ENCODE results near the gene ATP5ME.
"Not testable (repeated sequence)": the region's sequence is repeated elsewhere in the genome, so short reads cannot be mapped to it uniquely, and the experiment has no call there.

Gene ATP5ME

DNA sequence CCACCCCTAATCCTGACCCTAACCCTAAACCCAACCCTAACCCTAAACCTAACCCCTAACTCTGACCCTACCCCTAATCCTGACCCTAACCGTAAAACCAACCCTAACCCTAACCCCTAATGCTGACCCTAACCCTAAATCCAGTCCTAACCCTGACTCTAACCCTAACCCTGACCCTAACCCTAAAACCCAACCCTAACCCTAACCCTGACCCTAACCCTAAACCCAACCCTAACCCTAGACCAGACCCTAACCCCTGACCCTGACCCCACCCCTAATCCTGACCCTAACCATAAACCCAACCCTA lies 30.8 kb upstream of the ATP5ME start:
- DNase-seq = no peak

- no peak for DNase-seq
Measured at GRCh38 chr4:704198-704891, 30.3 kb upstream of the ATP5ME start.

GRCh38 chr4:703336-704197 lies 29.5 kb upstream of the ATP5ME start:
- no peak for DNase-seq

DNA sequence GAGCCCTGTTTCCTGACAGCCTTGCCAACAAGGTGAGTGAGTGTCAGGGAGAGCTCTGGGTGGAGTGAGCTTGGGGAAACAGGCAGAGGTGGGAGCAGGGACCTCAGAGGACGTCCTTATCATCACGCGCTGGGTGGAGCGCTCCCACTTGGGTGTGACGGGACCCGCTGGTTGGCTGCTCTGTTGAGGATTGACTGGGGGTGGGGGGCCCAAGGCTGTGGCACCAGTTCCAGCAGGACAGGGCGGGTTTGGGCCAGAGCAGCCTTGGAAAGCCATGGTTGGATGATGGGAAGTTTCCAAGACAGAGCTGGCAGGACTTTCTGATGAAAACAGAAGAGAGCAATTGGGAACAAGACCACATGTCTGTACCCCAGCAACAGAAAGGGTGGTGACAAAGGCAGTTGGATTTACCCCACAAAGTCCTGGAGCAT lies 28.6 kb upstream of the ATP5ME start:
- DNase-seq = no peak

DNA sequence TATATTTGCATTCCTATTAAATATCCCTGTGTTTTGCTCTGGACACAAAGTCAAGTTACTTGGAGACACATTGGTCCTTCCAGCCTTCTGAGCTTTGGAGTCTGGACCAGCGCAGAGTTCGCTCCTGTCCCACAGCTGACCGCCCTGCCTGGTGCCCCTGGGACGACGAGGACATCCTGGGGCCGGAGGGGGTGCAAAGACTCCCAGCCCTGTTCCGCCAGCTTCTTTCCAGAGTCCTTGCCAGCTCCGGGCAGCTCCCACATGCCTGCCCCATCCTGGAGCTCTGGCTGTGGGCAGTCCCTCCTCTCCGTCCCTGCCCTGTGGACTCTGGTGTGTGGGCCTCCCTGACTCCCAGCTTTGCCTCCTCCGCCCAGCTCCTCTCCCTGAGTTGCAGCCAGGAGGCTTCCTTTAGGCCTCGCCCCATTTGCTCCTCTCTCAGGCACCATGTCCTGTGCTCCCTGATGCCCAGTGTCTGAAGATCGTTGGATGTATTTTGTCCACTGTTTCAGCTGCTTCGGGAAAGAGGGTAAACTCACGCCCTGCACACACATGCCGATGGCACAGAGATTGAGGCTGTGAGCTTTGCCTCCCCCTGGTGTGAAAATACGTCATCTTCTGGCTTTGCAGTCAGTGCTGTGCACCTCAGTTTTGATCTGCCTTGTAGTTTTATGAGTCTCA lies 26.6 kb upstream of the ATP5ME start:
- no peak for DNase-seq

DNA sequence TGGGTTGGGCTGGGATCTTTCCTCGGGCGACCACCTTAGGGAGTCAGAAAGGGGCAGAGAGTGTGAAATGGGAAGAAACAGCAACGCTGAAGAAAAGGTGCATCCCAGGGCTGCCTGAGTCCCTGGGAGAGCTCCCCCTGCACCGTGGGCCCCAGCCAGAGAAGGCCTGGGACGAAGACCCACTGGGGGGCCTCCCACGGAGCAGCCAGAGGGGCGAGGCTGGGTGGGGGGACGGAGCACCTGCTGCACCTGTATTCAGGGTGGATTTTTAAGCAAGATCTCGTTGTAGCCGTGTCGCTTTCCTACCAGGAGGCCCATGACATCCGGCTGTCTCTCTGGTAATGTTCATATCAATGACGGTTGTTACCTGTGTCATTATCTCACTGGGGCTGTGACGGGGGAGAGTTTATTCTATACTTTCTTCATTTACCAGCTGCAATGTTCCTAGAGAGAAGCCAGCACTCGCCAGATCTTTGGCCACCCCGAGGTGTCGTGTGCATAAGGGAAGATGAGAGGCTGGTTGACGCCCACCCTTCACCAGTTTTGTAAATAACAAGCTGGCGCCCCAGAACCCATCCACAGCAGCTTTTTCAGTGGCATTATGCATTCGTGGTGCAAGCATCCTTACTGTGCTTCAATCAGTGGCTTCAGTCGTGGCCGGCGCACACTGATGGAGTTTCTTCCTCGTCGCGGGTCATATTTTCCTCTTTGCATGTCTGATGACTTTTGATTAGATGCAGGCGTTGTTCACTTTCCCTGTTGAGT lies 25.9 kb upstream of the ATP5ME start:
- no peak for DNase-seq

- DNase-seq = not testable (repeated sequence)
Measured at GRCh38 chr4:694341-694940, 20.4 kb upstream of the ATP5ME start.

DNA sequence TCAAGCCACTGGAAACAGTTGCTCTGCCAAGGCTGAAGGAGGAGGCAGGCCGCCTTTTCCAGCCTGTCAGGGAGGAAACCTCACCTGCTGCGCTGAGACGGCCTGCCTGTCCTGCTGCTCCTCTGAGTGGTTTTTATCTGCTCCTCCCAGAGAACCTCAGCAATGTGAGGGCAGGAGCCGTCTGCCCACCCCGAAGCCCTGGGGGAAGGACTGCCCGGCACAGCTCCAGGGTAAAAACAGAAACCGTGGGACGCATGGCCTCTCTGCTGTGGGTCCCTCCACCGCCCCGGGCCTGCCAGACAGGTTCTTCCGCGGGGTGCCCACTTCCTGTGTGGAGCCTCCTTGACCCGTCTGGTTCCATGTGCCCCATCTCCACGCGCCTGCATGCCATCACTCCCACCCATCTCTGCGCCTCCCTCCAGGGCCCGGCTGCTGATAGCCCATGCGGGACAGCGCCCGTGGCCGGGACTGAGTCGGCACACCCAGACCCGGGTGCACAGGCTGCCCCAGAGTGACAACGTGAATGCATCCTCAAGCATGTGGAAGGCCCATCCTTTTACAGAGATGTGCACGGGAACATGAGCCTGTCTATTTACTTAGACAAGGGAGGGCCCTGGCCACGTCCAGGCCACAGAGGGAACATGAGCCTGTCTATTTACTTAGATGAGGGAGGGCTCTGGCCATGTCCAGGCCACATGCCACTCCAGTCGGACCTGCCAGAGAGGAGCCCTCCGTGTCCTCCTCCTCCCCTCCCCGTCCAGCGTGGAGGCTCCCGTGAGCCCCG lies 18.9 kb upstream of the ATP5ME start:
- no peak for DNase-seq

DNA sequence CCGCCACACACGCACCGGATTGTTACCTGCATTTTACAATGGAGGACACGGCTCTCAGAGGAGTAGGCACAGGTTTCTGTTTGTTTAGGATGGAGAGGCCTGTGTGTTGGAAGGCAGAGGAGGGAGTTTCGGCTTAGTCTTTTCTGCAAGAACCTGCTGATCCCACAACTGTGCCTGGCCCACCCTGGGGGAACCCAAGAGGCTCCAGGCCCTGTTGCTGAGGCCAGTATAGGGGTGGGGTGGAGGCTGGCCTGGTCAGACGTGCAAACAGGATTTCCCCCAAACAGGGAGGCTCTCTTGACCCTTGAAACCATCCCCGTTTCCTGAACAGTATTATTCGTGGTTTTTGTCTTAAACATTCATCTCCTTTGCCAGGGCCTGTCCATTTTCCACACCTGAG lies 15.6 kb upstream of the ATP5ME start:
- no peak for DNase-seq

DNA sequence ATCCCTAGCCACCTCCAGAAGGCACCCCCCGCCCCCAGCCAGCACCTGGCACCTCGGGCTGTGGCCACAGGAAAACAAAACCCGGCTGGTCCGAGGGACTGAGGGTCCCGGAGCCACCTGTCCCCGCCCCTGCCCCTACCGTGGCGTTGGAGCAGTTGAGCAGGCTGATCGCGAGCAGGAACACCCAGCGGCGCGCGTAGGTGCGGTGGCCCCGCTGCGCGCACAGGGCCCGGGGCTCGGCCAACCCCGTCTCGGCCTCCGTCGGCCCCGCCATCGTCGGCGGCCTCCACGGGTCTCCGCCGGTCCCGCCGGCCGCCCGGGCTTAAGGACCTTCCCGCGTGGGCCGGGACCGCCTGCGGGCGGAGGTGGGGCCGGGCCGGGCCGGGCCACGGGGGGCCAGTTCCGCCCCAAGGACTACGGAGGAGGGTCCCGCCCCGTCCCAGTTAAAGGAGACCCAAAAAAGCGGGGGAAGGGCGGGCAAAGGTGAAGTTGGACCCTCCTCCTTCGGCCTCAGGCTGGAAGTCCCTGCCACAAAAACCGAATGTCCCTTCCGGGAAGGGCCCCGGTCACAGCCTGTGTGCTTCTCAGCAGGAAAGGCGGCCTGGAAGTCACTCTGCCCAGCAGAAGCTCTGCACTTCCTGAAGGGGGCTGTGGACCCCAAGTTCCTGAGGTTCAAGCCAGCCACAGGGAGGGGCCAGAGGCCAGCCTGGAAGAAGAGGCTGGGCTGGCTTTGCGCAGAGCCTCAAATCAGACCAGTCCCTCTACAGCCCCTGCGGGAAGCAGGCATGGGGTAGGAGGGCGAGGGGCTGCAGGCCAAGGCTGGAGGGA lies 15.0 kb upstream of the ATP5ME start, which contains the start of gene SLC49A3:
TSS of gene SLC49A3 (minus strand) at position 298 of the 828 bp plus-strand sequence. CDS start at position 274, 24 bp downstream.
- no peak for DNase-seq

DNA sequence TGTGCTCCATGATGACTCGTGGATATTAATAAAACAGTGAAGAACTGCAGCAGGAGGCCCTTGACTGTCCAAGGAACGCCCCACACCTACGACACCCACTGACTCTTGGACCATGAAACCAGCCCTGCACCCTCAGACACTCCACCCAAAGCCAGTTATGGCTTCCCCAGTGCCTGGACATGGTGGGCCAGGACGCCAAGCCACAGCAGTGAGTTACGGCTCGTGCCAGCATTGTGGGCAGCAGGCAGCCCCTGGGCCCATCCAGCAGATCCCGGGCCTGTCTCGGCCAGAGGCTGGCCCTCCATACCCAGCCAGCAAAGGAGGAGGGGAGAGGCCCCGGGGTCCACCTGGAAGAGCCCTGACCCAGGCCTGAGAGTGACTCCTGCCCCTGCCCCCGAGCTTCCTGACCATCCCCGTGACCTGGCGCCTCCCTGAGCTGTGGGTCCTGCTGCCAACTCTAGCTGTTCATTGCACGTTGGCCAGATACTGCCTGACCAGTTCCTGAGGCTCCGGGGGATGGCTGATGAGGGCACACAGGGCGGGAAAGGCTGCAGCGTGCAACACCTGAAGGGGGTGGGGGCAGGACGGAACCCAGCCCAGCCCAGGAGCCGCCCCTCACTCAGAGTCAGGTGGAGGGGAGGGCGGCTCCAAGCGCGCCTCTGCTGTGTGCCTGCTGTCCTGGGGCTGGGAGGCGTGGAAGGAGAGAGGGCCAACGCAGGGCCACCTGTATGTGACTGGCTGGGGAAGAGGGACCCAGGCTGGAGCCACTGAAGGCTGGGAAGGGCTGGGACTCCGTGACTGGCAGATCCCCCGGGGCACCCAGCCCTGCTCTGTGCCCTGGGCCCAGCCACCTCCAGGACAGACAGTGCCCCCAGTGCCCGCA lies 14.1 kb upstream of the ATP5ME start:
- no peak for DNase-seq

DNA sequence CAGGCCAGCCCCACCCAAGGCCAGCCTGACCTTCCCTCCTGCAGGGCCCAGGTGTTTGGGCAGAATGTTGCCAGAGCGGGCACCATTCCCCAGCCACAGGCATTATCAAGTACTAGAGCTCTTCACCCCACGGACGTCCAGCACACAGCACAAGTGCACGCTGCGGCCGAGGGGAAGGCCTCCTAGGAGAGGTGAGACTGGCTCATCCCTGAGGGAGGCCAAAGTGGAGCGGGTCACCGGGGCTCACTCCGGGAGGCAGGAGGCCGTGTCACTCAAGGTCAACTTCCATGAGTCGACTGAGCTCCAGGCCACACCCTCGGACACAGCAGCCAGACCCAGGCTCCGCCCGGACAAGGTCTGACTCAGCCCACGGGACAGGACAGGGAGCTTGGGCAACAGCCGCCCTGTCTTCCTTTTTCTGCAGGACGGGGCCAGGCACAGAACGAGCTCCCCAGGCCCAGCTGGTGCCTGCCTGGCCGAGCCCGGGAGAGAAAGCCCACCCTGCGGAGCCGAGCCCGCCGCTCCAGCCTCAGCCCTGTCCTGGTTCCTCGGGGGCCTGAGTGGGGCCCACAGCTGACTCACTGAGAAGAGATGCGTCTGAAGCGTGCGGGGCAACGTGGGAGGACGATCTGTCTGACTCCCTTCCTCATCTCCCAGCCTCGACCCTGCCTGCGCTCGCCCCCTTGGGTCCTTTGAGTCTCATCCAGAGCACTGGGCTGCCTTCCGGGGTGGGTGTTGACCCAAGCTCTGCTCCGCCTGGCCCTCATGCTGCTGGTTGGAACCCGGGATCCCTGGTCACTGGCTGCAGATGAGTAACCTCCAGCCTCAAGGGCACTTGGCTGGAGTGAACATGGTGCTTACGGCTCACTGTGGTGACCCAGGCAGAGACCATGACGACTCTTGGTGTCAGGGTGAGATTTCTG lies 13.2 kb upstream of the ATP5ME start:
- DNase-seq = peak; percentile 54

GRCh38 chr4:686413-687040 lies 12.5 kb upstream of the ATP5ME start:
- no peak for DNase-seq

DNA sequence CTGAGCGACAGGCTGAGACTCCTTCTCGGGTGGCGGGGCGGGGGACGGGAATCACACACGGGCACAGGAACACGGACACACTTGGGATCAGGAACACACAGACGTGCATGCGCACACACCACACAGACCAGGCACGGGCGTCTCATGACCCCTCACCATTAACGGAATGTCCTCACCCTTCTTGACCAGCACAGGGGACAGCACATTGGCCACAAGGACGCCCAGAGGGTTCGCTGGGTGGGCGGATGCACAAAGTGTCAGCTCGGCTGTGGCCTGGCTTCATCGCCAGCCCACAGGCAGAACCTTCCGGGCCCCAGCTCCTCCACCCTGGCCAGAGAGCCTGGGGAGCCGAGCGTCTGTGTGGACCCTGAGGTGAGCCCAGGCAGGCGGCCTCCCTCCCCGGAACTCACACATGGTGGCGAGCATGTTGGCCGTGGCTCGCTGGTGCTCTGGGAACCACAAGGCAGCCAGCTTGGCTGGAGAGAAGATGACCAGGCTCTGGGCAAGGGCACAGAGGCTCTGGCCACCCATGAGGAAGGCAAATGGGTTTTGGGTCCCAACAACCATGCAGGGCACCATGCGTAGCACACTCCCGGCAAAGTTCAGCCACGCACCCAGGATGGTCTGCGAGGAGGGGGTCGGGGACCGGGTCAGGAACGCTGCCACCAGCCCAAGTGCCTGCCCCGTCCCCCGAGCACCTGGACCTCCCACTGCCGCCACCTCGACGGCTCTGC lies 11.8 kb upstream of the ATP5ME start:
- DNase-seq = no peak

GRCh38 chr4:684623-685327 lies 10.7 kb upstream of the ATP5ME start:
- no peak for DNase-seq

GRCh38 chr4:683982-684622 lies 10.0 kb upstream of the ATP5ME start:
- DNase-seq = peak; percentile 57

Measured in fibroblast of skin of scalp (primary cell).